Trophoblast cell (in vitro differentiated cells and primary cell): ENCODE data around the gene FBXO47.

Source experiments
- DNase-seq, 2 donors: peaks; one replicate each; pipeline ENCODE4 v3.0.0-alpha.2; 2016
- H2AFZ ChIP-seq: 2 replicates; pipeline ENCODE4 v1.6.1; 2013; ENCODE audit warnings: low read length, moderate library complexity, mild to moderate bottlenecking; ENCODE audit not compliant: insufficient read depth, poor library complexity
- H2AK5ac ChIP-seq: 2 replicates; pipeline ENCODE4 v1.6.1; 2013; ENCODE audit warnings: mild to moderate bottlenecking, low read length
- H2BK120ac ChIP-seq: 2 replicates; pipeline ENCODE4 v1.6.1; 2013; ENCODE audit warnings: low read length, mild to moderate bottlenecking, moderate library complexity; ENCODE audit not compliant: insufficient read depth, poor library complexity
- H2BK12ac ChIP-seq: 2 replicates; pipeline ENCODE4 v1.6.1; 2013; ENCODE audit warnings: mild to moderate bottlenecking, low read length, moderate library complexity
- H2BK5ac ChIP-seq: 2 replicates; pipeline ENCODE4 v1.6.1; 2013; ENCODE audit warnings: low read length, low read depth, moderate library complexity, mild to moderate bottlenecking; ENCODE audit not compliant: poor library complexity
- H3K14ac ChIP-seq: 2 replicates; pipeline ENCODE4 v1.6.1; 2013; ENCODE audit warnings: mild to moderate bottlenecking, low read length
- H3K18ac ChIP-seq: 2 replicates; pipeline ENCODE4 v1.6.1; 2013; ENCODE audit warnings: mild to moderate bottlenecking, low read length
- H3K23ac ChIP-seq: 2 replicates; pipeline ENCODE4 v1.6.1; 2013; ENCODE audit warnings: low read length
- H3K27ac ChIP-seq: 2 replicates; pipeline ENCODE4 v1.5.1; 2013; ENCODE audit warnings: low read depth, mild to moderate bottlenecking, inconsistent platforms, low read length, moderate library complexity
- H3K27me3 ChIP-seq: 2 replicates; pipeline ENCODE4 v1.6.1; 2013; ENCODE audit warnings: inconsistent platforms, mild to moderate bottlenecking, low read length, moderate library complexity; ENCODE audit not compliant: insufficient read depth
- H3K36me3 ChIP-seq, 2 experiments: 1 replicate in 1 of 2; 2 replicates in 1 of 2; pipeline ENCODE4 v1.6.1; 2013; ENCODE audit warnings: low read length in 2 of 2, mild to moderate bottlenecking in 2 of 2, moderate library complexity in 1 of 2; ENCODE audit not compliant: insufficient read depth in 2 of 2, control insufficient read depth in 1 of 2
- H3K4ac ChIP-seq: 2 replicates; pipeline ENCODE4 v1.6.1; 2013; ENCODE audit warnings: low read depth, mild to moderate bottlenecking, low read length, moderate library complexity
- H3K4me1 ChIP-seq, 2 experiments: 1 replicate in 1 of 2; 2 replicates in 1 of 2; pipeline ENCODE4 v1.6.1; 2013; ENCODE audit warnings: low read length in 2 of 2, mild to moderate bottlenecking in 2 of 2, moderate library complexity in 1 of 2; ENCODE audit not compliant: insufficient read depth in 2 of 2, control insufficient read depth in 1 of 2
- H3K4me2 ChIP-seq: 2 replicates; pipeline ENCODE4 v1.6.1; 2013; ENCODE audit warnings: inconsistent platforms, mild to moderate bottlenecking, low read length, moderate library complexity
- H3K4me3 ChIP-seq: 2 replicates; pipeline ENCODE4 v1.5.1; 2013; ENCODE audit warnings: mild to moderate bottlenecking, low read depth, low read length, inconsistent platforms
- H3K79me1 ChIP-seq: one replicate; pipeline ENCODE4 v1.6.1; 2013; ENCODE audit warnings: low read length
- H3K79me2 ChIP-seq: 2 replicates; pipeline ENCODE4 v1.6.1; 2013; ENCODE audit warnings: low read length, mild to moderate bottlenecking; ENCODE audit not compliant: control insufficient read depth, insufficient read depth, poor library complexity
- H3K9ac ChIP-seq: 2 replicates; pipeline ENCODE4 v1.6.1; 2013; ENCODE audit warnings: mild to moderate bottlenecking, low read length
- H3K9me3 ChIP-seq: 2 replicates; pipeline ENCODE4 v1.6.1; 2013; ENCODE audit warnings: low read depth, mild to moderate bottlenecking, control low read depth, inconsistent platforms, low read length; ENCODE audit not compliant: insufficient read depth
- H4K12ac ChIP-seq: 2 replicates; pipeline ENCODE4 v1.6.1; 2013; ENCODE audit warnings: low read depth, mild to moderate bottlenecking, low read length, moderate library complexity
- H4K8ac ChIP-seq: 2 replicates; pipeline ENCODE4 v1.6.1; 2013; ENCODE audit warnings: low read depth, mild to moderate bottlenecking, low read length, moderate library complexity
- H4K91ac ChIP-seq: one replicate; pipeline ENCODE4 v1.6.1; 2013; ENCODE audit warnings: low read depth, mild to moderate bottlenecking, low read length, moderate library complexity
- WGBS: extraction: QIAGEN DNeasy Blood & Tissue Kit; methylation state at CpG from one replicate; pipeline ENCODE4 v1.1.7; 2013; ENCODE audit warnings: missing lambda C conversion rate; ENCODE audit not compliant: insufficient read length, insufficient coverage; ENCODE audit errors: extremely low coverage; 5-methylcytosine and 5-hydroxymethylcytosine counted together

FBXO47 gene

DNA sequence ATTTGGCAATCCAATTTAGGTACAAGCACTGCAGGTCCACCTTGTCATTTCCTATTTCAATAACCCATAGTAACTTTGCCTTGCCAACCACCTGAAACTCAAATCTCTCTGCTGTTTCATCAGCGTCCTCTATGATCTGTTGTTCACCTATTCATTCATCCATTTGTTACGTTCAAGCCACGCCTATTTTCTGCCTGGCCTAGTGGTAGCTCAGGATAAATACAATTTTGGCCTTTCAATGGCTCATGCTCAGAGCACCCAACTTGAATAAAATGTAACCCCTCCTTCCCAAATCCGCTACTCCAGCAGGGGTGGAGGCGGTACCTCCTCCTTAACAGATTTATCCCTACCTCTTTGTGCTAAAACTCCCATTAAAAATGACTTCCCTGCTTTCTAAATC, 3.6 kb upstream of the FBXO47 start:
- no peak overlapping the region for H2BK12ac ChIP-seq
- WGBS: no CpG with 5 or more reads among the region's 5 CpGs
- no peak overlapping the region for H3K18ac ChIP-seq
- H3K14ac ChIP-seq: no peak overlapping the region
- H3K27ac ChIP-seq: no peak overlapping the region
- peaks cover 2% of the 10 kb centered on the region for H3K79me1 ChIP-seq
- H2AFZ ChIP-seq: no peak overlapping the region
- no peaks in the 10 kb centered on the region for H3K27me3 ChIP-seq
- H4K12ac ChIP-seq: no peak overlapping the region
- H3K23ac ChIP-seq: no peak overlapping the region
- H2BK5ac ChIP-seq: no peak overlapping the region
- H3K4me2 ChIP-seq: no peak overlapping the region
- H3K36me3 ChIP-seq: peaks cover 0 to 2% of the 10 kb centered on the region in 2 experiments
- H3K4me1 ChIP-seq: peaks cover 0 to 3% of the 10 kb centered on the region in 2 experiments
- no peak for DNase-seq
- no peak overlapping the region for H3K4me3 ChIP-seq
- H3K79me2 ChIP-seq: no peaks in the 10 kb centered on the region
- H3K4ac ChIP-seq: no peak overlapping the region
- H4K8ac ChIP-seq: no peak overlapping the region
- no peak overlapping the region for H2AK5ac ChIP-seq
- H4K91ac ChIP-seq: no peak overlapping the region
- no peaks in the 10 kb centered on the region for H3K9me3 ChIP-seq
- no peak overlapping the region for H2BK120ac ChIP-seq
- H3K9ac ChIP-seq: no peak overlapping the region

DNA sequence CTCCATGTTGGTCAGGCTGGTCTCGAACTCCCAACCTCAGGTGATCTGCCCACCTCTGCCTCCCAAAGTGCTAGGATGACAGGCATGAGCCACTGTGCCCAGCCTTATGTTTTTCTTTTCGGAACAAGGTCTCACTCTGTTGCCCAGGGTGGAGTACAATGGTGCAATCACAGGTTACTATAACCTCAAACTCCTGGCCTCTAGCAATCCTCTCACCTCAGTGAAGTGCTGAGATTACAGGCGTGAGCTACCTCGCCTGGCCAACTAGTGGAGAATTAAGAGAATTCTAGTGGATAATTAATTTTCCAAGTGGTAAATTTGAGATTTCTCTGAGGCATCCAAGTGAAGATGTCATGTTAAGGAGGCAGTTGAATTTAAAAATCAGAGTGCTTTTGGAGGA, 2.9 kb upstream of the FBXO47 start:
- no peaks in the 10 kb centered on the region for H3K9me3 ChIP-seq
- H3K79me2 ChIP-seq: no peaks in the 10 kb centered on the region
- no peak overlapping the region for H3K27ac ChIP-seq
- H2AK5ac ChIP-seq: no peak overlapping the region
- no peak overlapping the region for H3K14ac ChIP-seq
- DNase-seq: no peak
- no peak overlapping the region for H4K8ac ChIP-seq
- no peak overlapping the region for H4K12ac ChIP-seq
- H3K4me3 ChIP-seq: no peak overlapping the region
- no CpG with 5 or more reads among the region's 4 CpGs for WGBS
- H3K18ac ChIP-seq: no peak overlapping the region
- H3K23ac ChIP-seq: no peak overlapping the region
- H2BK12ac ChIP-seq: no peak overlapping the region
- peaks cover 0 to 3% of the 10 kb centered on the region in 2 experiments for H3K4me1 ChIP-seq
- no peak overlapping the region for H3K4me2 ChIP-seq
- H3K36me3 ChIP-seq: peaks cover 0 to 2% of the 10 kb centered on the region in 2 experiments
- no peak overlapping the region for H2BK120ac ChIP-seq
- peaks cover 2% of the 10 kb centered on the region for H3K79me1 ChIP-seq
- no peak overlapping the region for H3K9ac ChIP-seq
- no peak overlapping the region for H3K4ac ChIP-seq
- H2AFZ ChIP-seq: no peak overlapping the region
- no peaks in the 10 kb centered on the region for H3K27me3 ChIP-seq
- H2BK5ac ChIP-seq: no peak overlapping the region
- no peak overlapping the region for H4K91ac ChIP-seq

DNA sequence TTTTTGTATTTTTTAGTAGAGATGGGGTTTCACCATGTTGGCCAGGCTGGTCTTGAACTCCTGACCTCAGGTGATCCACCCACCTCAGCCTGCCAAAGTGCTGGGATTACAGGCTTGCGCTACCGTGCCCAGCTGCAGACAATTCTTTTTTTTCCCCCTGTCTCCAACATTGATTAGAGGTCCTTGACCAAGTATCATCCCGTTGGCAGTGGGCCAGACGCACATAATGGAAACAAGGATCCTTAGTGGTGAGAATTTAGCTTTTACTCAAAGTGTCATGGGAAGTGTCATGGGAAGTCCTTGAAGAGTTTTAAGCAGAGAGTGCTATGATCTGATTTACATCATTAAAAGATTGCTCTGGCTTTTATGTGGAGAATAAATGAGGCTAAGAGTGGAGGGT, 2.1 kb upstream of the FBXO47 start:
- Histone ChIP-seq H3K9ac (no peak overlapping the region), H3K4ac (no peak overlapping the region), H3K79me2 (no peaks in the 10 kb centered on the region), H4K12ac (no peak overlapping the region), H3K4me1 (peaks cover 0 to 3% of the 10 kb centered on the region in 2 experiments), H3K9me3 (no peaks in the 10 kb centered on the region), H3K14ac (no peak overlapping the region), H3K23ac (no peak overlapping the region), H2AFZ (no peak overlapping the region), H4K91ac (no peak overlapping the region), H2BK120ac (no peak overlapping the region), H3K4me2 (no peak overlapping the region), H3K36me3 (peaks cover 0 to 2% of the 10 kb centered on the region in 2 experiments), H3K27me3 (no peaks in the 10 kb centered on the region), H3K18ac (no peak overlapping the region), H3K79me1 (peaks cover 2% of the 10 kb centered on the region), H2BK12ac (no peak overlapping the region), H2AK5ac (no peak overlapping the region), H3K4me3 (no peak overlapping the region), H2BK5ac (no peak overlapping the region), H4K8ac (no peak overlapping the region), H3K27ac (no peak overlapping the region)
- no peak for DNase-seq
- no CpG with 5 or more reads among the region's 4 CpGs for WGBS

DNA sequence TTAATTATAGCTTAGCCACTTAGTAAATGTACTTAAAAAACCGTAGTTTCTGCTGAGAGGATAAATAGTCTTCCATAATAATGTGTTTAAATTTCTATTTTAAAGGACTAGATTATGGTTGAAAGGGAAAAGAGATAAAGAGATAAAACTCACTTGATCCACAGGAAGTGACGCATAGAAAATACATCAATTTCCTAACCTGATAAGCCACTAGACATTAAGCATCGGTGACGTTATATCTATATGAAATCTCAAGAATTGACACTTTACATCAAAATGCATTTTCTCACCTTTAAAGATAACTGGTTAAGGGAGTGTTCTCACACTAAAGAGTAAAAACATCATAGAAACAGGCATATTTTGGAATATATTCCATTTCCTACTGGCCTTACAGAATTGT, 5.8 kb downstream of the FBXO47 start:
- whole genome bisulfite sequencing: no CpG with 5 or more reads among the region's 4 CpGs

More for the DNA sequence above, 5.8 kb downstream of the FBXO47 start:
- Histone ChIP-seq H3K9me3 (no peaks in the 10 kb centered on the region), H4K8ac (no peak overlapping the region), H3K4me1 (no peaks in the 10 kb centered on the region), H4K12ac (no peak overlapping the region), H3K4ac (no peak overlapping the region), H3K18ac (no peak overlapping the region), H3K14ac (no peak overlapping the region), H3K9ac (no peak overlapping the region), H3K27ac (no peak overlapping the region), H2BK5ac (no peak overlapping the region), H2AK5ac (no peak overlapping the region), H2AFZ (no peak overlapping the region), H4K91ac (no peak overlapping the region), H3K23ac (no peak overlapping the region), H3K79me1 (no peaks in the 10 kb centered on the region), H3K79me2 (no peaks in the 10 kb centered on the region), H3K27me3 (no peaks in the 10 kb centered on the region), H2BK12ac (no peak overlapping the region), H3K4me2 (no peak overlapping the region), H2BK120ac (no peak overlapping the region), H3K4me3 (no peak overlapping the region), H3K36me3 (peaks cover 0 to 2% of the 10 kb centered on the region in 2 experiments)
- DNase-seq: no peak
